SK-N-SH treated with all-trans-retinoic acid at 6 μM for 48 hours (cell line): Measurements from ENCODE around the gene FBXL17.

Source experiments
- ARNTL ChIP-seq: fragments of 450-650 bp; formaldehyde crosslinking; IDR thresholded peaks from 2 replicates; pipeline ENCODE4 v1.5.0; 2020; ENCODE audit warnings: low read depth, mild to moderate bottlenecking, moderate library complexity, borderline replicate concordance
- ESRRG ChIP-seq: fragments of 250-450 bp; sonication (Bioruptor Pico); IDR thresholded peaks from 2 replicates; pipeline ENCODE4 v1.6.1; 2021; ENCODE audit warnings: mild to moderate bottlenecking
- ISL1 ChIP-seq: fragments of 250-450 bp; sonication (Bioruptor Pico); IDR thresholded peaks from 2 replicates; pipeline ENCODE4 v2.1.2; 2022; ENCODE audit warnings: mild to moderate bottlenecking, moderate library complexity
- OSR1 ChIP-seq: fragments of 250-450 bp; sonication (Bioruptor Pico); IDR thresholded peaks from 2 replicates; pipeline ENCODE4 v1.8.0; 2022; ENCODE audit warnings: moderate library complexity, mild to moderate bottlenecking, inconsistent platforms
- PPARA ChIP-seq: fragments of 250-450 bp; sonication (Bioruptor Pico); IDR thresholded peaks from 2 replicates; pipeline ENCODE4 v1.5.0; 2020; ENCODE audit warnings: mild to moderate bottlenecking, borderline replicate concordance
- TOX ChIP-seq: fragments of 250-450 bp; sonication (Bioruptor Pico); IDR thresholded peaks from 2 replicates; pipeline ENCODE4 v1.8.0; 2021; ENCODE audit warnings: mild to moderate bottlenecking, moderate library complexity, borderline replicate concordance
- ZFP3 ChIP-seq: fragments of 250-450 bp; sonication (Bioruptor Pico); IDR thresholded peaks from 2 replicates; pipeline ENCODE4 v1.5.0; 2020; ENCODE audit warnings: mild to moderate bottlenecking, moderate library complexity
- ZFP30 ChIP-seq: fragments of 450-650 bp; formaldehyde crosslinking; IDR thresholded peaks from 2 replicates; pipeline ENCODE4 v1.5.0; 2022; ENCODE audit warnings: mild to moderate bottlenecking, moderate library complexity
- ZNF565 ChIP-seq: fragments of 450-650 bp; formaldehyde crosslinking; conservative IDR thresholded peaks from 2 replicates; pipeline ENCODE4 v1.5.0; 2020; ENCODE audit warnings: low read depth, mild to moderate bottlenecking, moderate library complexity
- ZNF8 ChIP-seq: fragments of 450-650 bp; formaldehyde crosslinking; IDR thresholded peaks from 2 replicates; pipeline ENCODE4 v1.5.0; 2020; ENCODE audit warnings: mild to moderate bottlenecking, moderate library complexity
- TF ChIP-seq, protein P1 (sequence below): fragments of 250-450 bp; sonication (Bioruptor Pico); IDR thresholded peaks from 2 replicates; pipeline ENCODE4 v1.5.1; 2020; ENCODE audit warnings: low read depth, mild to moderate bottlenecking, moderate library complexity
- TF ChIP-seq, protein P2 (sequence below): fragments of 250-450 bp; sonication (Bioruptor Pico); IDR thresholded peaks from 2 replicates; pipeline ENCODE4 v1.8.0; 2020; ENCODE audit warnings: mild to moderate bottlenecking, moderate library complexity, borderline replicate concordance
- TF ChIP-seq, protein P3 (sequence below): fragments of 250-450 bp; sonication (Bioruptor Pico); IDR thresholded peaks from 2 replicates; pipeline ENCODE4 v1.5.1; 2021; ENCODE audit warnings: mild to moderate bottlenecking, moderate library complexity
- TF ChIP-seq, protein P4 (sequence below): fragments of 250-450 bp; sonication (Bioruptor Pico); IDR thresholded peaks from 2 replicates; pipeline ENCODE4 v1.5.0; 2020; ENCODE audit warnings: mild to moderate bottlenecking, moderate library complexity

DNA sequence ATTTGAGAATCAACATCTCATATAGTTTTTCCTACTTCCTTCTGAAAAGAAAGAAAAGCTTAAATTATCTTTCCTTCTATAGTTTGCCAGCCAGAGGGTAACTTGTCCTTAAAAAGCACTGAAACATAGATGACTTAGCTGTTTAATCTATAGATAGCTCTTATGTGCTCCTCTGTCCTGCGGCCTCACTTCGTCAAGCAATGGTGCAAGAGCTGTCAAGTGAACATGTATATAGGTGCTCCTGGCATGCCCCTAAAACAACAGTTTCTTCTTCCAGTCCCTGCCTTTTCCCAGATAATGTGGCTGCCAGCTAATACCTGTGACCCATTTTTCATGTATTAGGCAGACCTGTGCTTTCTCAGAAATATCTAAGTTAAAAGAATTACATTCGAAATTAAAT, 423.5 kb downstream of the FBXL17 start:
- TF ChIP-seq PPARA (CRISPR knock-in tag) (no peak), ZFP3 (CRISPR knock-in tag) (no peak), TOX (no peak), ESRRG (CRISPR knock-in tag) (no peak), ZNF565 (CRISPR knock-in tag) (no peak), OSR1 (CRISPR knock-in tag) (no peak), ISL1 (CRISPR knock-in tag) (no peak), ZFP30 (no peak), ARNTL (CRISPR knock-in tag) (no peak), ZNF8 (CRISPR knock-in tag) (no peak)
- TF ChIP-seq, protein P1, sequence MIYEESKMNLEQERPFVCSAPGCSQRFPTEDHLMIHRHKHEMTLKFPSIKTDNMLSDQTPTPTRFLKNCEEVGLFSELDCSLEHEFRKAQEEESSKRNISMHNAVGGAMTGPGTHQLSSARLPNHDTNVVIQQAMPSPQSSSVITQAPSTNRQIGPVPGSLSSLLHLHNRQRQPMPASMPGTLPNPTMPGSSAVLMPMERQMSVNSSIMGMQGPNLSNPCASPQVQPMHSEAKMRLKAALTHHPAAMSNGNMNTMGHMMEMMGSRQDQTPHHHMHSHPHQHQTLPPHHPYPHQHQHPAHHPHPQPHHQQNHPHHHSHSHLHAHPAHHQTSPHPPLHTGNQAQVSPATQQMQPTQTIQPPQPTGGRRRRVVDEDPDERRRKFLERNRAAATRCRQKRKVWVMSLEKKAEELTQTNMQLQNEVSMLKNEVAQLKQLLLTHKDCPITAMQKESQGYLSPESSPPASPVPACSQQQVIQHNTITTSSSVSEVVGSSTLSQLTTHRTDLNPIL: no peak
- TF ChIP-seq, protein P2, sequence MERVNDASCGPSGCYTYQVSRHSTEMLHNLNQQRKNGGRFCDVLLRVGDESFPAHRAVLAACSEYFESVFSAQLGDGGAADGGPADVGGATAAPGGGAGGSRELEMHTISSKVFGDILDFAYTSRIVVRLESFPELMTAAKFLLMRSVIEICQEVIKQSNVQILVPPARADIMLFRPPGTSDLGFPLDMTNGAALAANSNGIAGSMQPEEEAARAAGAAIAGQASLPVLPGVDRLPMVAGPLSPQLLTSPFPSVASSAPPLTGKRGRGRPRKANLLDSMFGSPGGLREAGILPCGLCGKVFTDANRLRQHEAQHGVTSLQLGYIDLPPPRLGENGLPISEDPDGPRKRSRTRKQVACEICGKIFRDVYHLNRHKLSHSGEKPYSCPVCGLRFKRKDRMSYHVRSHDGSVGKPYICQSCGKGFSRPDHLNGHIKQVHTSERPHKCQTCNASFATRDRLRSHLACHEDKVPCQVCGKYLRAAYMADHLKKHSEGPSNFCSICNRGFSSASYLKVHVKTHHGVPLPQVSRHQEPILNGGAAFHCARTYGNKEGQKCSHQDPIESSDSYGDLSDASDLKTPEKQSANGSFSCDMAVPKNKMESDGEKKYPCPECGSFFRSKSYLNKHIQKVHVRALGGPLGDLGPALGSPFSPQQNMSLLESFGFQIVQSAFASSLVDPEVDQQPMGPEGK (CRISPR knock-in tag): no peak
- TF ChIP-seq, protein P3, sequence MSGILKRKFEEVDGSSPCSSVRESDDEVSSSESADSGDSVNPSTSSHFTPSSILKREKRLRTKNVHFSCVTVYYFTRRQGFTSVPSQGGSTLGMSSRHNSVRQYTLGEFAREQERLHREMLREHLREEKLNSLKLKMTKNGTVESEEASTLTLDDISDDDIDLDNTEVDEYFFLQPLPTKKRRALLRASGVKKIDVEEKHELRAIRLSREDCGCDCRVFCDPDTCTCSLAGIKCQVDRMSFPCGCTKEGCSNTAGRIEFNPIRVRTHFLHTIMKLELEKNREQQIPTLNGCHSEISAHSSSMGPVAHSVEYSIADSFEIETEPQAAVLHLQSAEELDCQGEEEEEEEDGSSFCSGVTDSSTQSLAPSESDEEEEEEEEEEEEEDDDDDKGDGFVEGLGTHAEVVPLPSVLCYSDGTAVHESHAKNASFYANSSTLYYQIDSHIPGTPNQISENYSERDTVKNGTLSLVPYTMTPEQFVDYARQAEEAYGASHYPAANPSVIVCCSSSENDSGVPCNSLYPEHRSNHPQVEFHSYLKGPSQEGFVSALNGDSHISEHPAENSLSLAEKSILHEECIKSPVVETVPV: no peak
- TF ChIP-seq, protein P4, sequence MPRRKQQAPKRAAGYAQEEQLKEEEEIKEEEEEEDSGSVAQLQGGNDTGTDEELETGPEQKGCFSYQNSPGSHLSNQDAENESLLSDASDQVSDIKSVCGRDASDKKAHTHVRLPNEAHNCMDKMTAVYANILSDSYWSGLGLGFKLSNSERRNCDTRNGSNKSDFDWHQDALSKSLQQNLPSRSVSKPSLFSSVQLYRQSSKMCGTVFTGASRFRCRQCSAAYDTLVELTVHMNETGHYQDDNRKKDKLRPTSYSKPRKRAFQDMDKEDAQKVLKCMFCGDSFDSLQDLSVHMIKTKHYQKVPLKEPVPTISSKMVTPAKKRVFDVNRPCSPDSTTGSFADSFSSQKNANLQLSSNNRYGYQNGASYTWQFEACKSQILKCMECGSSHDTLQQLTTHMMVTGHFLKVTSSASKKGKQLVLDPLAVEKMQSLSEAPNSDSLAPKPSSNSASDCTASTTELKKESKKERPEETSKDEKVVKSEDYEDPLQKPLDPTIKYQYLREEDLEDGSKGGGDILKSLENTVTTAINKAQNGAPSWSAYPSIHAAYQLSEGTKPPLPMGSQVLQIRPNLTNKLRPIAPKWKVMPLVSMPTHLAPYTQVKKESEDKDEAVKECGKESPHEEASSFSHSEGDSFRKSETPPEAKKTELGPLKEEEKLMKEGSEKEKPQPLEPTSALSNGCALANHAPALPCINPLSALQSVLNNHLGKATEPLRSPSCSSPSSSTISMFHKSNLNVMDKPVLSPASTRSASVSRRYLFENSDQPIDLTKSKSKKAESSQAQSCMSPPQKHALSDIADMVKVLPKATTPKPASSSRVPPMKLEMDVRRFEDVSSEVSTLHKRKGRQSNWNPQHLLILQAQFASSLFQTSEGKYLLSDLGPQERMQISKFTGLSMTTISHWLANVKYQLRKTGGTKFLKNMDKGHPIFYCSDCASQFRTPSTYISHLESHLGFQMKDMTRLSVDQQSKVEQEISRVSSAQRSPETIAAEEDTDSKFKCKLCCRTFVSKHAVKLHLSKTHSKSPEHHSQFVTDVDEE (CRISPR knock-in tag): no peak
